HEK293 (cell line): ENCODE data around the gene CPNE2.

Experiments
- ZNF214 ChIP-seq: fragments of 450-650 bp; formaldehyde crosslinking; IDR thresholded peaks from 2 replicates; pipeline ENCODE4 v1.5.1; 2017; ENCODE audit warnings: missing biosample characterization, mild to moderate bottlenecking, missing genetic modification characterization, borderline replicate concordance
- ZNF529 ChIP-seq: fragments of 450-650 bp; formaldehyde crosslinking; IDR thresholded peaks from 2 replicates; pipeline ENCODE4 v1.5.1; 2017; ENCODE audit warnings: missing genetic modification characterization, missing biosample characterization; ENCODE audit not compliant: insufficient replicate concordance

- no peak for TF ChIP-seq ZNF214
- TF ChIP-seq ZNF529 (tag by site-specific recombination) = no peak
These were observed 996 bp upstream of the CPNE2 start for GRCh38 chr16:57091200-57091974.
